Measurements from ENCODE around the gene CALN1. TPM values are rescaled to one million over a fixed set of nuclear protein-coding genes. Genes with fewer than 3 reads are reported as not detected.

The CALN1 gene
- total RNA-seq, 1 donor from 2014 or later = not detected

DNA sequence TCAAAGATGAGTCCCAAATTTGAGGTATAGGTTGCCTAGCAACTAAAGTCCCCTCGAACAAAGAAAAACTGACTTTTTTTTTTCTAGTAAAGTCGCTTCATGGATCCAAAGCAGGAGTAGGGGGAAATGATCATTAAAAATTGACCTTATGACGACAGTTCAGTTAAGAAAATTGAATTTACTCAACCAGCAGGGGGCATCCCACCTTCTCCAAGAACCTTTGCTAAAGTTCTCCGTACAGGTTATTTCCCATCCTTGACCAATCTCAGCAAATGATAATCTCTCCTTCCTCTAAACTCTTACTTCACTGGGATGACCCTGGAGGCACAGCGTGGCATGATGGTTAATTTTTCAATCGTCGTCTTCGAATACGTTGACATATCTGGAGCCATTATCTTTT, 228.3 kb downstream of the CALN1 start:
- TF ChIP-seq, protein P1, sequence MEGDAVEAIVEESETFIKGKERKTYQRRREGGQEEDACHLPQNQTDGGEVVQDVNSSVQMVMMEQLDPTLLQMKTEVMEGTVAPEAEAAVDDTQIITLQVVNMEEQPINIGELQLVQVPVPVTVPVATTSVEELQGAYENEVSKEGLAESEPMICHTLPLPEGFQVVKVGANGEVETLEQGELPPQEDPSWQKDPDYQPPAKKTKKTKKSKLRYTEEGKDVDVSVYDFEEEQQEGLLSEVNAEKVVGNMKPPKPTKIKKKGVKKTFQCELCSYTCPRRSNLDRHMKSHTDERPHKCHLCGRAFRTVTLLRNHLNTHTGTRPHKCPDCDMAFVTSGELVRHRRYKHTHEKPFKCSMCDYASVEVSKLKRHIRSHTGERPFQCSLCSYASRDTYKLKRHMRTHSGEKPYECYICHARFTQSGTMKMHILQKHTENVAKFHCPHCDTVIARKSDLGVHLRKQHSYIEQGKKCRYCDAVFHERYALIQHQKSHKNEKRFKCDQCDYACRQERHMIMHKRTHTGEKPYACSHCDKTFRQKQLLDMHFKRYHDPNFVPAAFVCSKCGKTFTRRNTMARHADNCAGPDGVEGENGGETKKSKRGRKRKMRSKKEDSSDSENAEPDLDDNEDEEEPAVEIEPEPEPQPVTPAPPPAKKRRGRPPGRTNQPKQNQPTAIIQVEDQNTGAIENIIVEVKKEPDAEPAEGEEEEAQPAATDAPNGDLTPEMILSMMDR (IDR thresholded peaks at IDR 0.05) = no peak
- H3K9me3 Mint-ChIP-seq (ENCODE audit: unreplicated experiment) = peaks cover 45% of the 10 kb centered on the region
- H3K4me3 Mint-ChIP-seq (ENCODE audit: unreplicated experiment) = no peak overlapping the region
- no peak overlapping the region for H3K27ac Mint-ChIP-seq (ENCODE audit: unreplicated experiment)
- DNase-seq (ENCODE audit: extremely low spot score, unreplicated experiment) = no peak
- no peaks in the 10 kb centered on the region for H3K36me3 Mint-ChIP-seq (ENCODE audit: unreplicated experiment)
- H3K4me1 Mint-ChIP-seq (ENCODE audit: unreplicated experiment) = no peaks in the 10 kb centered on the region
- H3K27me3 Mint-ChIP-seq (ENCODE audit: unreplicated experiment) = no peaks in the 10 kb centered on the region

- peaks cover 47% of the 10 kb centered on the region for H3K9me3 Mint-ChIP-seq (ENCODE audit: unreplicated experiment)
- TF ChIP-seq, protein P1 (IDR thresholded peaks at IDR 0.05) = no peak
- DNase-seq (ENCODE audit: extremely low spot score, unreplicated experiment) = no peak
- no peaks in the 10 kb centered on the region for H3K4me1 Mint-ChIP-seq (ENCODE audit: unreplicated experiment)
- H3K27me3 Mint-ChIP-seq (ENCODE audit: unreplicated experiment) = no peaks in the 10 kb centered on the region
- H3K36me3 Mint-ChIP-seq (ENCODE audit: unreplicated experiment) = no peaks in the 10 kb centered on the region
- no peak overlapping the region for H3K4me3 Mint-ChIP-seq (ENCODE audit: unreplicated experiment)
- no peak overlapping the region for H3K27ac Mint-ChIP-seq (ENCODE audit: unreplicated experiment)
These were observed 230.1 kb downstream of the CALN1 start for GRCh38 chr7:72182036-72182435.

DNA sequence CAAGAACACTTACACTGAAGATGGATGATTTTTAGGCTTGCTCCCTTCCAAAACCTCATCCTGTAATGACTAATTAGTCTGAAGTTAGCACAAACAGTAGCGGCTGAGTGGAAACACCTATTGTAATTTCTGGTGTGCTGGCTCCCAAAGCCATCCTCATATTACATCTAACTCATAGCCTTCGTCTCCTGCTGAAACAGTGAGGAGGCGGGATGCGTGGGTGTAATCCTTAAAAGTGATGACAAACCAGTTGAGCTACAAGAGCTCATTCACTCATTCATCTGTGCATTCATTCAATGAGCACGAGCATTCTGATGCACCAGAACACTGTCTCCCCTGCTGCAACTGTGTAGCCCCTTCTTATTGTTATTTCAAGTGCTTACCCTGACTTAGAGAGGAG, 235.3 kb downstream of the CALN1 start:
- Mint-ChIP-seq H3K27me3 (ENCODE audit: unreplicated experiment) (no peaks in the 10 kb centered on the region), H3K36me3 (ENCODE audit: unreplicated experiment) (no peaks in the 10 kb centered on the region)
- TF ChIP-seq, protein P1 (IDR thresholded peaks at IDR 0.05) = no peak

DNA sequence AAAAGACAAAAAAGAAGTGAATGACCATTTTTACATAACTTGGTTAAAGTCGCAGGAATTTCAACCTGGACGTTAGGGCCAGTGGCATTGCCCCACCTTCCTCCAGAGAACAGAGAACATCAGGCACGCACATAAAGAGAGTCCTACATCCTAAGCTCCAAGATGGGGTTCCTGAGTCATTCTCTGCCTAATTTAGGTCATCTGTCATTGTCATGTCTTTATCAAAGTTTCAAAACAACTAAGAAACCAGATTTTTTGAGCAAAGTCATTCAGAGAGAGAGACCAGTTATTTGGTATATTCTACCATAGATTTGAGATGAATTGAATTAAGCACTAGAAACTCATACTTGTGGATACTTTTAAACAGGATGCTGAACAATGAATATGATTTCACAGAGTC, 241.7 kb downstream of the CALN1 start:
- DNase-seq (ENCODE audit: extremely low spot score, unreplicated experiment) = no peak
- peaks cover 55% of the 10 kb centered on the region for H3K9me3 Mint-ChIP-seq (ENCODE audit: unreplicated experiment)
- H3K4me1 Mint-ChIP-seq (ENCODE audit: unreplicated experiment) = no peaks in the 10 kb centered on the region
- H3K36me3 Mint-ChIP-seq (ENCODE audit: unreplicated experiment) = no peaks in the 10 kb centered on the region
- no peaks in the 10 kb centered on the region for H3K27me3 Mint-ChIP-seq (ENCODE audit: unreplicated experiment)
- no peak overlapping the region for H3K27ac Mint-ChIP-seq (ENCODE audit: unreplicated experiment)
- TF ChIP-seq, protein P1 (IDR thresholded peaks at IDR 0.05) = no peak
- no peak overlapping the region for H3K4me3 Mint-ChIP-seq (ENCODE audit: unreplicated experiment)

More for the DNA sequence above, 235.3 kb downstream of the CALN1 start:
- H3K4me3 Mint-ChIP-seq (ENCODE audit: unreplicated experiment) = no peak overlapping the region
- H3K27ac Mint-ChIP-seq (ENCODE audit: unreplicated experiment) = no peak overlapping the region
- H3K9me3 Mint-ChIP-seq (ENCODE audit: unreplicated experiment) = peaks cover 53% of the 10 kb centered on the region
- H3K4me1 Mint-ChIP-seq (ENCODE audit: unreplicated experiment) = no peaks in the 10 kb centered on the region
- no peak for DNase-seq (ENCODE audit: extremely low spot score, unreplicated experiment)

DNA sequence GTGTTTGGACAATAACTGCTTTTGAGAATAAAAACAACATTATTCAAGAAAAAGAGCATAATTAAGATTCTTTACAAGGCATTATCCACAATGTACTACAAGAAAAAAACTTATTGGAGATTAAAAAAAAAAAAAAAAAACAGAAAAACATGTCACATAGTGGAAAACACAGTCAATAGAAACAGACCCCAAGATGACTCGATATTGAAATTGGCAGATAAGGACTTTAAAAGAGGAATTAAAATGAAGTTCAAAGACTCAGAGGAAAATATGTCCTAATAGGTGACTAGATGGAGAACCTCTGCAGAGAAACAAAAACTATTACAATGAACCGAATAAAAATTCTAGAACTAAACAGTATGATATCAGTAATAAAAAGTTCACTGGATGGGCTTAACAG, 248.9 kb downstream of the CALN1 start:
- Mint-ChIP-seq H3K27ac (ENCODE audit: unreplicated experiment) (no peak overlapping the region), H3K4me3 (ENCODE audit: unreplicated experiment) (no peak overlapping the region), H3K27me3 (ENCODE audit: unreplicated experiment) (no peaks in the 10 kb centered on the region), H3K4me1 (ENCODE audit: unreplicated experiment) (no peaks in the 10 kb centered on the region), H3K36me3 (ENCODE audit: unreplicated experiment) (no peaks in the 10 kb centered on the region), H3K9me3 (ENCODE audit: unreplicated experiment) (peaks cover 43% of the 10 kb centered on the region)
- DNase-seq (ENCODE audit: extremely low spot score, unreplicated experiment) = no peak
- TF ChIP-seq, protein P1 (IDR thresholded peaks at IDR 0.05) = no peak

Data from osteocyte (in vitro differentiated cells).